HuH-7 (cell line): ENCODE results near the gene TPM2.

ENCODE experiments used
- DNase-seq: peaks from one replicate; pipeline ENCODE4 v3.0.0; 2011; ENCODE audit warnings: low spot score

TPM2 gene

DNA sequence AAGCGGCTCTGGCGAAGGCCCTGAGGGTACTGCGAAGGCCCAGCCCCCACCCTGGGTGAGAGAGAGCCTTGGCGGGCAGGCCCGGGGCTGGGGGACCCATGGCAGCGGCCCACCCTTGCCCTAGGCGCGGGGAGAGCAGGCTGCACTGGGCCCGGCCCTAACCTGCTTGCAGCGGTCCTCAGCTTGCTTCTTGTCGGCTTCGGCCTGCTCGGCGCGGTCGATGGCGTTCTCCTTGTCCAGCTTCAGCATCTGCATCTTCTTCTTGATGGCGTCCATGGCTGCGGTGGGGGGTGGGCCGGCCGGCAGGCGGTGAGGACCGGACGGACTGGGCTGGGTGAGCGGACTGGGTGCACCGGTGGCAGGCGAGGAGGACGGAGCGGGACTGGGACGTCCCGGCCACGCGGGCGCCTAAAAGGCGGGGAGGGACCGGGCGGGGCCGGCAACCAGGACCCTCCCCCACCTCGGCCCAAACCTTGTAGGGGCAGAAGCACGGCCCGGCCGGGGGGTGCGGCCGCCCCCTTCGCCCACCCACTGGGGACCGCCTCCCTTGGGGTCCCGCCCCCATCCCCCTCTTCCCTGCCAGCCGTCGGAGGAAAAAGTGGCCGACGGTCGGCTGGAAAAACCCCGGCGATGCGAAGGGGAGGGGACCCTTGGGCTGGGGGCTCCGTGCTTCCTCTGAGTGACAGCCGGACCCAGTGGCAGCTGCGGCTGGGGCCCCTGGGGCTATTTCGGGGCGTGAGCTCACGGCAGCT, at the start of gene TPM2:
Gene TPM2 (minus strand): TSS at position 384 of the 752 bp plus-strand sequence. CDS start 108 bp downstream, at position 276.
- DNase-seq = no peak

DNA sequence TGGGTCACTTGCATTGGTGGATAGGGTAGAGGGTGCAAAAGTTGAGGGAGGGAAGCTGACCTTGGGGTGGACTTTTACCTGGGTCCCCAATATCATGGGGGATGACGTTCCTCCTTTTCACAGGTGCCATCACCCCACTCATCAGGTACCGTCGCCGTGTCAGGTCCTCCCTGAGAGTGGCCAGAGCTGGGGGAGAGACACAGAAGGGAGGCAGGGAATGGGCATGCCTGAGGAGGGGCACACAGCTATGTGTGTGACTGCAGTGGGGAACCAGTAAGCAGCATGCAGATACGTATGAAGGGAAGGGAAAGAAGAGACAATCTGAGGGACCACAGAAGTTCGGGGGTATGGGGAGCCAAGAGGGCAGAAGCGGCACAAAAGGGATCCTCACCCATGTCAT, 49.2 kb upstream of the TPM2 start:
- DNase-seq = no peak

DNA sequence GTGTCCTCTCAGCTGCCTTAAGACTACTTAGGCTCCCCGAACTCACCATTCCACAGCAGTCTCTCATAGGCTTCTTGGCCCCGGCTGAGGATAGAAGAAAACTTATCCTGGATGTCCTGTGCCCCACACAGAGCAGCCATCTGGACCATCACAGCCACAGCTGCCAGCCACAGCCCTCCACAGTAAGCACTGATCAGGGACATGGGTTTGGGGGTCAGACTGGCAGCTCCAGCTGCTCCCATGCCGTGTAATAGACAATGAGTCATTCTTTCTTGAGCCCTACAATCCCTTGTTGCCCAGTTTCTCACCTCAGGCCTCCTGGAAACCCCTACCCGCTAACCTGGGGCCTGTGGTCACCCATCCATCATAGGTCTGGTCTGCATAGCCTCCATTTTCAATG, 48.5 kb upstream of the TPM2 start:
- no peak for DNase-seq

DNA sequence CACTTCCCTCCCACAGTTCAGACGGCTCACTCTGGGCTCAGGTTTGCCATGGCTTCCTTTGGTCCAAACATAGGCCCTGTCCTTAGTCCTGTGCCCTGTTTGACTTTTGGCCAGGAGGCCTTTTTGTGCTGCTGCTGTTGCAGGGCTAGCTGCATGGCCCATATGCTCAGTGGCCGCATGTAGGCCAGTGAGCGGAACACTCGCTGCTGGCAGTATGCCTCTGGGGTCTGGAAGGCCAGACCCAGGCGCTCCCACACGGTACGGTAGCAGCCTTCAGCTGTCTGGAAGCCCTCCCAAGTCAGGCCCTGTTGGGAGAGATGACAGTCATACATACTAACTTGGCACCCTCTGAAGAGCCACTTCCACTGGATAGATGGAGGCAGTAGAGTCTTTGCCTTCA, 47.4 kb upstream of the TPM2 start:
- no peak for DNase-seq

DNA sequence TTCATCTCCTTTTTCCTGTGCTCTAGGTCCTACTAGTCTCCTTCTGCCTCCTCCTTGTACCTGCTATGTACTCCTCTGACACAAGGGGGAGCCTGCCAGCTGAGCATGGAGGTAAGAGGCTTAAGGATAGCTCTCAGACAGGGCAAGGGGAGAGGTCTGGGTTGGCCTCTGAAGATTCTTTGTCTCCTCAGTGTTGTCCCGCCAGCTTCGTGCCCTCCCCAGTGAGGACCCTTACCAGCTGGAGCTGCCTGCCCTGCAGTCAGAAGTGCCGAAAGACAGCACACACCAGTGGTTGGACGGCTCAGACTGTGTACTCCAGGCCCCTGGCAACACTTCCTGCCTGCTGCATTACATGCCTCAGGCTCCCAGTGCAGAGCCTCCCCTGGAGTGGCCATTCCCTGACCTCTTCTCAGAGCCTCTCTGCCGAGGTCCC, 46.5 kb upstream of the TPM2 start:
- DNase-seq = peak; percentile 69

DNA sequence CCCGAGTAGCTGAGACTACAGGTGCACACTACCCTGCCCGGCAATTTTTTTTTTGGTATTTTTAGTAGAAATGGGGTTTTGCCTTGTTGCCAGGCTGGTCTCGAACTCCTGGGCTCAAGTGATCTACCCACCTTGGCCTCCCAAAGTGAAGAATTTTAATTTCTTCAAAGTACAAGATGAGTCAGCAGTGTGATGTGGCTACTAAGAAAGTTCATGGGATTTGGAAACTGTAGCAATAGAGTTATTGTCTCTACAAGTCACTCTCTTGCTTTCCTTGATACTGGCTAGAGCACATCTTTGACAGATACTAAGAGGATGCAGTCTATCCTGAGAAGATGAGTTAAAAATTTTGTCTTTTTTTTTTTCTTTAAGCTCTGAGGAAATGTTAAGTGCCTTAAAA, 44.4 kb upstream of the TPM2 start:
- no peak for DNase-seq

DNA sequence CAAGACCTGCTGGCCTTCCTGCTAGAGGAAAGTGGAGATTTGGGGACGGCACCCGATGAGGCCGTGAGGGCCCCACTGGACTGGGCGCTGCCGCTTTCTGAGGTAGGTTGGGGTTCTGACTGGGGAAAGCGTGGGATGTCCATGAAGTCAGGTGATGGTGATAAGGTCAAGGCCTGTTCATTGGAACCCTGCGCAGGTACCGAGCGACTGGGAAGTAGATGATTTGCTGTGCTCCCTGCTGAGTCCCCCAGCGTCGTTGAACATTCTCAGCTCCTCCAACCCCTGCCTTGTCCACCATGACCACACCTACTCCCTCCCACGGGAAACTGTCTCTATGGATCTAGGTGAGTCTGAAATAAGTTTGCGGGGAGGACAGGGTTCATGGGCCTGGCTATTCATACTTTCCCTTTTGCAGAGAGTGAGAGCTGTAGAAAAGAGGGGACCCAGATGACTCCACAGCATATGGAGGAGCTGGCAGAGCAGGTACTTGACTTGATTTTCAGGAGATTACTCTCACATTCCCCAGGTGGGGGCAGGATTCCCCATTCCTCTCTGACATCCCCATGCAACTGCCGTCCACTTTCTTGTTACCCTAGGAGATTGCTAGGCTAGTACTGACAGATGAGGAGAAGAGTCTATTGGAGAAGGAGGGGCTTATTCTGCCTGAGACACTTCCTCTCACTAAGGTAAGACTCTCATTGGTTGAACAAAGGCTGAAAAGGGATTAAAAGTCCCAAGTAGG, 43.2 kb upstream of the TPM2 start:
- DNase-seq = peak; percentile 52

DNA sequence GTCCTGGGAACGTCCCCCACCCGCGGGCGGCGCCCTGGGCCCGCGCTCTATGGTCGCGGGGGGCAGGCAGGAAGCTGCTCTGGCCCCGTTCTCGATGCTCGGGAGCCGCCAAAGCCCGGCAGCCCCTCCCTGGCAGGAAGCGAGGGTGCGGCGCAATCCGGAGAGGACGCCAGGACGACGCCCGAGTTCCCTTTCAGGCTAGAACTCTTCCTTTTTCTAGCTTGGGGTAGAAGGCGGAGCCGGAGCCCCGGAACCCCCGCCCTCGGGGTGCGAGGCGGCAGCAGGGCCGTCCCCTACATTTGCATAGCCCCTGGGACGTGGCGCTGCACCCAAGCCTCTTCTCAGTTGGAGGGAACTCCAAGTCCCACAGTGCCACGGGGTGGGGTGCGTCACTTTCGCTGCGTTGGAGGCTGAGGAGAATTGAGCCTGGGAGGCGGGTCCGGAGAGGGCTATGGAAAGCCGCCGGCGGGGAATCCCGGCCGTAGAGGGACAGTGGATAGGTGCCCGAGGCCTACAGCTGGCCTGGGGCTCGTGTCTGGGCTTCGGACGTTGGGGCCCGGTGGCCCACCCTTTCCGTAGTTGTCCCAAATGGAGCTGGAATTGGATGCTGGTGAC, 42.6 kb upstream of the TPM2 start, which contains the start of the genes CREB3 and TLN1:
Gene CREB3 (plus strand): TSS at position 482 of the 615 bp plus-strand sequence. CDS start 107 bp downstream, at position 589.
Gene TLN1 (minus strand): TSS at position 11 of the 615 bp plus-strand sequence. CDS start 6,501 bp downstream, outside the sequence.
- peak; percentile 91 for DNase-seq

DNA sequence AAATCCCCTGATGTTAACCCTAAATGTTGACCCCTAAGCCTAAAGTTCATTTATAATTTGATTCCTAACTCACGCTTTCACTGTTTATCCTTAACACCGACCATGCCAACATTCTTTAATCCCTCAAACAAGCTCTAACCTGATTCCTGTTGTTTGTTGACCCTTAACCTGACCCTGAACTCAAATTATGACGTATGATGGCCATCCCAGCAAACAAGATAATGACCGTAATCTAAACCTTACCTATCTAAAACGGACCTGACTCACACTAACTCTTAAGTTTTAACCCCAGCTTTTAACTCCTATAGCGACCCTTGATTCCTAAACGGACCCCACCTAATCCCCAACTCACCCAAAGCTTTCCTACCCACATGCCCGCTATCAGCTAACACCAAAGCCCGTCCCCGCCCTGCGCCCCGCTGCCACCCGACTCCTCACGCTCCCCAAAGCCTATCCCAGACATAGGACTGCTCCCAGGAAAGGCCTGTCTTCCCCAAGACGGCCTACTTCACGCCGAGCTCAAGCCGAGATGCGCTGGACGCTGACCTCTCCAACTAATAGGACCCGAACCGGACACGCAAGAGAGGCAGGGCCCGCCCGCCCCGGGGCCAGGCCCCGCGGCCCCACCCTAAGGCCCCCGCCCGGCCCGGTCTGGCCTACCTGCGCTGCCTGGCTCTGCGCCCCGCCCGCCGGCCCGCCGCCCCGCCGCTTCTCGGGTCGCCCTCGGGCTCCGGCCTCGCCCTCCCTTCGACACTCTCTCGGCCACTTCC, 41.9 kb upstream of the TPM2 start:
- no peak for DNase-seq

DNA sequence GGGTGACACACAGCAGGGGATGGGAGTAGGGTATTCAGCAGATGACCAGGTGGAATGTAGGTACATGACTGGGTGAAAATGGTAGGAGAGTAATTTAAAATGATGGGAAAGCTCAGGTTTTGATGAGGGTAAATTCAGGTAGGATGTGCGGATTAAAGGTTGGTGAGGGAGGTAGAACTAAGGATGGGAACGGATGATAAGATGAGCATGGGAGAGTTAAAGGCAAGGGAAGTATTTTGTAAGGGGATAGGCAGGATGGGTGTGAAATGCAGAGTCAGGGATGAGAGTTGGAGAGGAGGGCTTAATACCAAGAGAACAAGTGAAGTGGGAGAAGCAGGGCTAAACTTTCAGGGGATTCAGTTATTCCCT, 40.7 kb upstream of the TPM2 start:
- no peak for DNase-seq

DNA sequence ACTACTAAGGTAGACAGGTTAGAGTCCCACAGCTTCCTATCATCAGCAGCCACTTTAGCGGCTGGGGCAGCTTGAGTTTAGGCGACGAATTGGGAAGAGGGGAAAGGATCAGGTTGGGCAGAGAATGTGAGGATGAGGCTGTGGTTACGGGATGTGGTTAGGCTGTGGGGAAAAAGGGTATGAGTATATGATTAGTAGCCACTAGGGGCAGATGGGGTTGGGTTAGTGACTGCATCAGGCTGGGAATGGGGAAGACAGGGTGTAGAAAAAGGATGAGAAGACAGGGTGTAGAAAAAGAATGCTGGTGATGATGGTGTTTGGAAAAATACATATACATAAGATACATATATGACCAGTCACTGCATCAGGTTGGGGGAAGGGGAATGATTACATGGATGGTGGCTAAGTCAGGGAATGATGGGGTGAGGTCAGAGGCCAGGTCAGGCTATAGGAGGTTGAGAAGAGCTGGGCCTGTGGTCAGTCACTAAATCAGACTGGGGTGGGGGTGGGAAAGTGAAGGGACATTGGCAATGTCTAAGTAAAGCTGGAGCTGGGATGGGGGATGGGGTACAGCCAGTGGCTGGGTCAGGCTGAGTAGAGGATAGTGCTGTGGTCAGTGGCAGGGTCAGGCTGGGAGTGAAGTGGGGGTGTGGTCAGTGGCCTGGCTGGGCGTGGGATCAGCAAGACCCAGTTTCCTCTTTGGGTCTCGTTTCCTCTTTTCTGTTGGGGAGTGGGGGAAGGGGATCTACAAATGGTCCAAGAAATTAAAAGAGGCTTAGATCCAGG, 40.2 kb upstream of the TPM2 start:
- peak; percentile 92 for DNase-seq

DNA sequence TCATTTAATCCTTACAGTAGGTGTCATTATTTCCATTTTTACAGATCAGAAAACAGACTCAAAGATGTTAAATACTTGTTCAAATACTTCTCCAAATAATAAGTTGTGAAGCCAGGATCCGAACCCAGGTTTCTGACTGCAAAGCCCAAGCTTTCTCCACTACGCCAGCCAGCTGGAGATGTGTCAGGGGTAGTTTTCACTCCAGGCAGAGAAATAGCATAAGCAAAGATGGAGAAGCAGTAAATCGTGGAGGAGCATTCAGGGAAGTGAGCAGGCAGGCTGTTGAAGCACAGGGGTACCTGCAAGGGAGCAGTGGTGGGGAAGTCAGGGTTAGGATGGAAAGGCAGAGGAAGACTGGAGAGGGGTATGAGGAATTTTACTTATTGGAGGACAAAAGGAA, 39.4 kb upstream of the TPM2 start:
- no peak for DNase-seq

DNA sequence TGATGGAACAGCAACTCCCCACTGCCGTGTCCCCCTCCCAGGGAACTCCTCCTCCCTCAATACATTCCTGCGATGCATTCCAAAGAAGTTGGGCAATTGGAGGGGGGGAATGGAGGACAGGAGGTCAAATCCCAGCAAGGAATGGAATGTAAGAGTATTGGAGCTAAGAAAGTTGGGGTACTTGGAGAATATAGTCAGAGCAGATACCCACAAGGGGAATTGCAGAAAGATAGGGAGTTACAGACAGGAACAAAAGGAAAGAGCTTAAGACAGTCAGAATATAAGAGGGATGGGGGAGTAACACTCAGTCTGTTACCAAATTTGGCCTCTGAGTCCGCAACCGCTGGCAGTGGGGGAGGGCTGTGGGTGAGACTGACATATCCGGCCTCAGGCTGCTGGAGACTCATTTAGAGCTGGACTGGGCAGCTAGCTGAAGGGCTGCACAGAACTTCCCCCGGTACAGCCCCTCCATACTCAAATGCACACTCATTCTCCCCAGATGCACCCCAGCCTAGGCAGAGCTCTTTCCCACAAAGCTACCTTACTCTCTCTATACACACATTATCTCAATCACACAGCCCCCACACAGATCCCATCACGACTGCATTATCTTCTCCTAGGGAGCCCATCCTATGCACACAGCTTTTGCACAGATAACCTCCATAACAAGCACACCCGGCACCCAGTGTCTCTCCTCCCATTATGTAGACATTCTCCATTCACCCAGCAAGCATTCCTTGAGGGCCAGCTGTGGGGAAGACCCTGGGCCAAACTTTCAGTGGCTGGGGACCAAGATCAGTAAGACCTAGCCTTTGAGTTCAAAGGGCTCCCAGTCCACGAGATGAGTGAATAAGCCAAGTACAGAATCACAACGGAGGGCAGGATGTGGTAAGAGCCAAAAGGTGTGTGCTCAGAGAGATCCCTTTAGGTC, 38.6 kb upstream of the TPM2 start:
- peak; percentile 46 for DNase-seq

DNA sequence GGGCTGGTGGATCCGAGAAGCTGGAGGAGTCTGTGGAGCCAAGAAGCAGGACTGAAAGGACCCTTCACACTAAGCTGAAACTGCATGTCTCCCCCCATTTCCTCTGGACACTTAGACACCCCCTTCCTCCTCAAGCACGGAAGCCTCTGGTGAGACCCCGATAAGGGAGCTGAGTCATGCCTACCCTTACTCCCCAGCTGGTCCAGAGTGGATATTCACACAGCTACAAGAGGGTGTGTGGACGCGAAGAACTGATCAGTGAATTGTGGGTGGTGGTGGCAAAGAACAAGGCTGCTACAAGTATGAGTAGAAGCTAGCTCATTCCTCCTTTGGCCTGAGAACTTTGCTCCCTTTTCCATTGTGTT, 37.9 kb upstream of the TPM2 start:
- DNase-seq = no peak

DNA sequence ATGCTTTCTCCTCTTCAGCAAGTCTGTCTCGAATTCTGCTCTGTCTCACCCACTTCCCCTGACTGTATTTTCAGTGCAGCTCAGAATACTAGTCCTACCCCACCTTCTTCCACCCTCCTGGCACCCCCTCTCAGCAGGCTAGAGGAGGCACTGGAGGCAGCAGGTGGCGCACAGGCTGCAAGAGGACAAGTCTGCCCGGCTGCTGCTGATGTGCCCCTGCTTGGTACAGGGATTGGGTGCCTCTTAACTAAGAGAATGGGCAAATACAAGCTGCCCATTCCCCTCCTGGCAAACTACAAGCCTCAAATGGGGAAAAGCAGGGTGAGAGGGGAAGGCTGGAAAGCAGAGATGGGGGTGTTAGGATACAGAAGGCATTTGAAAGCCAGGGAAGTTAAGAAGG, 37.2 kb upstream of the TPM2 start:
- no peak for DNase-seq

DNA sequence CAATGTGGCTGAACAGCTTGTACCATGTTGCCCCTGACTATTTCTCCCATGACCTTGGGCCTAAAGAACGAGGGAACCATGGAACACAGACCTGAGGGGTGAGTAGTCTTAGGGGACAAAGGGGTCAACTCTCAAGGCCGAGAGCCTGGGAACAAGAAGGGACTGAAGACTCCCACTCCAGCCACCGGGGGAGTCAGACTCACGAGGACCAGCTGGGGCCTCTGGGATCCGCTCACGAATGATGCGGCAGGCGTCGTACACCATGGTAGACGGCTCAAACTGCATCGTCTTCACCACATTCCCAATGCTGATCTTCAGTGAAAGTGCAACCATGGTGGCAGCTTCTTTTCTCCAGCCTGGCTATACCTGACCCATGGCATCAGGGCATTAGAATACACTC, 35.6 kb upstream of the TPM2 start:
- no peak for DNase-seq

DNA sequence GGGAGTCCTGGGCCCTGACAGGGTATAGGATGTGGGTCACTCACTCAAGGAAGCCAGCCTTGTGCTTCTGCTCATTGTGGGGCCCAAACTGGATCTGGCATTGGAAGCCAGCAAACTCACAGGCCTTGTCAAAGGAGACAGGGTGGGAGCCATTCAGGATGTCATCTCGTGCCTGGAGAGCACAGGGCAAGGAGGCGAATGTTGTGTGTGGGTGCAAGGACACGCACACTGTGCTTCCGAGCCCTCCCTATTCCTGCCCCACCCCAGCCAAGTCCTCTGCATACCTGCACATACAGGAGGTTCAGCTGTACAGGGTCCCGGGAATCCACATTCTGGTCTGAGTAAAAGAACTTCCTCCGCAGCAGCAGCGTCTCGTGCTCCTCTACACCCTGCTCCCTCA, 34.2 kb upstream of the TPM2 start:
- DNase-seq = no peak

DNA sequence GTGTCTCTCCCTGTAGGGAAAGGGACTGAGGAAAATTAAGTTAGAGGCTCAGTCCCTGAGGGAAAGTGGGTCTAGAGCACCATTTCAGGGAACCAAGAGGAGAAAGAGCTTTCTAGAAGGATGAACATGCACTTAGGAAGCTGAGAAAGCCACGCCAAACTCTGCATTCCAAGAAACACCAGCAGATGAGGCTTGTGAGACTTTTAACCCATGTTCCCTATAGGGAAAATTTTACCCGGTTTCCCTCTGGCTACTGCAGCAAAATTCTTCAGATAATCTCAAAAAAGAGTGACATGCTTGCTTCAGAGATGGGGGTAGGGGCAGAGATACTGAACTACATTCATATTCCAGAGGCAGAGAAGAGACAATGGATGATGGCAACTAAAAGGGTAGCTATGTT, 33.7 kb upstream of the TPM2 start:
- no peak for DNase-seq

DNA sequence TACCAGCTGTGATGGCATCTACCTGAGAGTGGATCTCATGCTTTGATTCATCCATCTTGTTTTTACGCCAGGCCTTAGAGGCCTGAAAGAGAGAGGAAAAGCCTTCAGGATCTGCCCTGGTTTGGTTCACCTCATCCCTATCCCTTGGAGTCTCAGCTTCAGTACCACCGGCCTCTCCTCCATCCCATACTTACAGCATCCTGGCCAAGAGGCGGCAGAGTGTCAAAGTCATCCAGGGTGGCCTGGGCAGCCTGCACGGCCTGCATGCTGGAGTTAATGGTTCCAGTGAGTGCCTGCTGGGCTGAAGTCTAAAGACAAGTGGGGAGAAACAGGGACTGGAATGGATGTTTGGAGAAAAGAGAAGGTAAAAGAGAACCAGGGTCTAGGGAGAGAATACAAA, 29.8 kb upstream of the TPM2 start:
- DNase-seq = no peak
